NOMO-1 treated with dmso at 0.1 percent for 144 hours (cell line): ENCODE data around the gene SYT8.

Source experiments
- DNase-seq: peaks from one replicate; lab custom pipeline; 2025; ENCODE audit not compliant: unreplicated experiment; lab: John Stamatoyannopoulos, UW

Gene SYT8

DNA sequence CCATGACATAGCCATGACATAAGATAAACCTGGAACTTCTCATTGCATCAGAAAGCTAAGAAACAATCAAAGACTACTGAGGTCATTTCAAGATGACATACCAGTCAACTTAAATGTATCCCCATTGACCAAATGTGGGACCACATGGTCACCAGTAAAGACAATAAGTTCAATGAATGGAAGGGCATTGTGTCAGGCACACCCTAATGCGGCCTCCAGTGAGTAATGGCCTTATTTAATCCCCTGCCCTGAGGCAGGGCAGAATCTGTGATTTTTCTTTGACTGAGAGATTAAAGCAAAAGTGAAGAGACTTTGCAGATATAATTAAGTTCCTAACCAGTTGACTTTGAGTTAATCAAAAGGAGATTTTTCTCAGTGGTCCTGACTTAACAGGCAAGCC, 17.3 kb upstream of the SYT8 start:
- no peak for DNase-seq

DNA sequence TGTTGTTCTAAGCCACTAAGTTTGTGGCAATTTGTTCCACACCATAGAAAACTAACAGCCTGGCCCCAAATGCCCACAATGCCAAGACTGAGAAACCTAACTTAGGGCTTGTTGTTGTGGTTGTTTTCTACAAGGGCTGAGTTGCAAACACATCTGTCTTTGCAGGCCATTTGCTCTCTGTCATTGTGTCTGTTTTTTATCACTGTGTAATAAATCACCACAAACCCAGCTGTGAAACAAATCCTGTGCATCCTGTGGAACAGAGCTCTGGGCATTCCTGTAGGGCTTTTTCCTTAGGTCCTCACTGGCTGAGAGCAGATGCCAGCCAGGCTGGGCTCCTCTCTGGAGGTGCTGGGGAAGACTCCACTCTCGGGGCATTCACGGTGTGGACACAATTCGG, 15.7 kb upstream of the SYT8 start:
- DNase-seq, result no peak

DNA sequence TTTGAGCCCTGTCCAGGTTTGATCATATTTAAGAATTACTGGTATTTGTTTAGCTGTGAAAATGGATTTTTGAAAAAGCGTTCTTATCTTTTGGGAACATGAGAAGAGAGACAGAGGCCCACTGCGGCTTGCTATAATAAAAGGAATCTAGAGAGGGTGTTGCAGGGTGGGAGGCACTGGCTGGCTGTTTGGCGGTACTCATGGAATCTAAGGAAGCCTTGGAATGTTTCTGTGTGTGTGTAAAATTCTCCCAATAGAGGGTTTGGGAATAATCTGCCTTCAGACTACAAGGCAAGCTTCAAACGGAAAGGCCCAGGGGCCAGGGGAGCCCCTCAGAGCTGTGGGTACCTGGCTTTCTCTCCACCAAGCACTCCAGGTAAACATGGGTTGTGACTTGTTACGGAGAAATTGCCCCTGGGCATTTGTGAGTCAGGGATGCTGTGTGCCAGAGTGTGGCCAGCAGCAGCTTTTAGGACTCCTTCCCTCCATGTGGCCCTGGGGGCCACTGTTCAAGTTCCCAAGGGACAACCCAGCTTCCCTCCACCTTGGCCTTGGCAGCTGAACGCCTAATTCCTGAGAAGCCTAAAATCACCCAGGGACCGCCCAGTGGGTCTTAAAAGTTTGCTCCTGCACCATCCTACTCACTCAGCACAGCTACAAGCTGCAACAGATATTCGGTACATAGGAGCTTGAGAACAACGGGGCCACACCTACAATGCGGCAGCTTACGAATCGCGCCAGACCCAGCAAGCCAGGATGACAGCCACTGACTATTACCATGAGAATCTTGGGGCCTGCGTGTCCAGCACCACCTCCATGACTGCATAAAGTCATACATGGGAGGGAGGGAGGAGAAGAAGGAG, 14.1 kb upstream of the SYT8 start:
- DNase-seq, result no peak

DNA sequence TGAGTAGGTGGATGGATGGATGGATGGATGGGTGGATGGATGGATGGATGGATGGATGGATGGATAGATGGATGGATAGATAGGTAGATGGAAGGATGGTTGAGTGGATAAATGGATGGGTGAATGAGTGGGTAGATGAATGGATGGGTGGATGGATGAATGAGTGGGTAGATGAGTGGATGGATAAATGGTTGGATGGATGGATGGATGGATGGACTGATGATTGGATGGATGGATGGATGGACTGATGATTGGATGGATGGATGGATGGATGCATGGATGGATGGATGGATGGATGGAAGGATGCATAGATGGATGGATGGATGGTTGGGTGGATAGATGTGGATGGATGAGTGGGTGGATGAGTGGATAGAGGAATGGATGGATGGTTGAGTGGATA, 13.2 kb upstream of the SYT8 start:
- no peak for DNase-seq

DNA sequence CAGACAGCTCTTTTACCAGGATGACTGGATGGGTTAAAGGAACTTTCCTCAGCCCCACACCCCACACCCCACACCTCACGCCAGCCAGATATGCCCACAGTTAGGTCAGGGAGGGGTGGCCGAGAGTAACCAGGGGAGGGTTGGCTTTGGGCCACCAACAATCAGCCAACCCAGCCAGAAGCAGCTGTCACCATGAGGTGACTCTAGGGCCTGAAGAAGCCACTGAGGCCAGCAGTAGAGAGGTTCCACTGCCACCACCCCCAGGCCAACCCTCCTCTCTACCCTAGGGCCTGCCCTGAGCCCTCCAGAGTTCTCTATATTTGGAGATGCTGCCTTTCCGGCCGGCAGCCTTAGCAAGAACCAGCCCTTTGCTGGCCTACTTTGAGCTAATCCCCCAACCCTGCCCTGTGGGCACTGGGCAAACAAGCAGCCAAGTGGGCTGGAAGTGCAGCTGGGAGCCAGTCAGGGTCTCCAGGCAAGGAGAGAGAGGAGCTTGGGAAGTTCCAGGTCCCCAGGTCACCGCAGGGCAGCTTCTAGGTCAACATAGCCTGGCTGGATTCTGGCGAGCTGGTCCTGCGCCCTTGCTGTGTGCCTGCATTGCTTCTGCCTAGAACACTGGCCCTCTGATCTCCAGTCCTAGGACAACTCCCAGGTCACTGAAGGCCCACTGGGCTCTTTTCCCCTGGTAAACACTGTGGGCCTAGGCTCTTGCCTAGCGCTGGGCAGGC, 12.0 kb upstream of the SYT8 start:
- no peak for DNase-seq

DNA sequence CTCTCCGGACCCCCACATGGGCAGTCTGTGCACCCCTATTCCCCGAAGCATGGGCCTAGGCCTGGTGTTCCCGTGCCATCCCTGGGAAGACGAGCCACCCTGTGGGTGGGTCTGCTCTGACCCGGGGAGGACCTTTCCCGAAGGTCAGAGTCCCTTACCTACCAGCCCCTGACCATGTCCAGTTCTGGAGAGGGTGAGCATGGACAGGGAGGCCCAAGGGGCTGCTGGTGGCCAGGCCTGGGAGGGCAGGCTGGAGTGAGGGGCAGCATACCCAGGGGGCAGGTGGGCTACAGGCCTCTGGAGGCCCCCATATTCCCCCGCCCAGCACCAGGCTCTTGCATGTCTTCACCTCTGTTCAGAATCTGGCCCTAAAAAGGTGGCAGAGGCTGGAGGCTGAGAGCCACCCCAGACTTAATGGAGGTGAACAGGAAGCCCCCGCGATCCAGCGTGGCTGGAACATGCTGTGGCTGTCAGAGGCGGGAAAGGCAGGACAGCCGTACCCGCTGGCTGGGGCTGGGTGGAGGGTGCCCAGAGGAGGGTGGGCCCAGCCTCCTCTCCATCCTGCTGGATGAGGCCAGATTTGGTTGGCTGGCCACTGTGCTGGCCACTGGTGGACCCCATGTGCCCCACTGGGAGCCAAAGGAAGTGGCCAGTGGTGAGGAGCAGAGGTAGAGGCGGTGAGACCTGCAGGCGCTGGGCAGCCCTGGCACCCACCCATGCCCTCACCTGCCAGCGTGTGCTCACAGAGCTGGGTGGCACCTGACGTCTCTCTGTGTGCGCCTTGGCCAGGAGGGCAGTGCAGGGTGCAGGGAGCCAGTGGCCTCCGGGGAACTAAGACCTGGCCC, 11.2 kb upstream of the SYT8 start:
- DNase-seq, result no peak

DNA sequence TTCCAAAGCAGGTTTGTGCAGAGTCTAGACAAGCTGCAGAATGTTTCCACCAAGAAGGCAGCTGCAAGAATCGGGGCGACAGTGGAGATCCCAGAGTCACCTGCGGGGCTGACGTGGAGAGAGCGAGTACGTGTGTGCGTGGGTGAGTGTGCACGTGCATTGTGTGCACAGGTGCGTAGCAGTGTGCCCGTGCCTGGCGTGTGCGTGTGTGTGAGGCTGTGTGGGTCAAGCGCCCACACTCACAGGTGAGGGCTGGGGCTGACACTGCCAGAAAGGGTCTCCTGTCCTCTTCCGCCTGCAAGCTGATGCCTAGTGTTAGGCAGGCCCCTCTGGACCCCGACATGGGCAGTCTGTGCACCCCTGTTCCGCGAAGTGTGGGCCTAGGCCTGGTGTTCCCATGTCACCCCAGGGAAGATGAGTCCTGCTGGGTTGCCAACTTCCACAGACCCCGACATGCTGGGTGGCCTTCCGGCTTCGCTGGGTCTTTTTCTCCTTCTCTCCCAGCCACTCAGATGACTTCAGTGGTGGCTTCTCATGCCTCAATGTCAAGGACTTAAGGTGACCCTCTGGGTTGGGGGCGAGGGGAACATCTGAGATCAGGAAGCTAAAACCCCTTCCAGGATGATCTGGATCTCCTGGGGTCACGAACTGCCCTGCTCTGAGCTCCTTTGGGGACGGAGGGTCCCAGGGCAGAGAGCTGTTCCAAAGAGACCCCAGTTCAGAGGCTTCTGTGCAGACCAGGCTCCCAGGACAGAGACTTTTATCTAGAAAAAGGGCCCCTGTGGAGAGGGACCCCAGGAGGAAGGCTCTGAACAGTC, 10.4 kb upstream of the SYT8 start:
- no peak for DNase-seq

DNA sequence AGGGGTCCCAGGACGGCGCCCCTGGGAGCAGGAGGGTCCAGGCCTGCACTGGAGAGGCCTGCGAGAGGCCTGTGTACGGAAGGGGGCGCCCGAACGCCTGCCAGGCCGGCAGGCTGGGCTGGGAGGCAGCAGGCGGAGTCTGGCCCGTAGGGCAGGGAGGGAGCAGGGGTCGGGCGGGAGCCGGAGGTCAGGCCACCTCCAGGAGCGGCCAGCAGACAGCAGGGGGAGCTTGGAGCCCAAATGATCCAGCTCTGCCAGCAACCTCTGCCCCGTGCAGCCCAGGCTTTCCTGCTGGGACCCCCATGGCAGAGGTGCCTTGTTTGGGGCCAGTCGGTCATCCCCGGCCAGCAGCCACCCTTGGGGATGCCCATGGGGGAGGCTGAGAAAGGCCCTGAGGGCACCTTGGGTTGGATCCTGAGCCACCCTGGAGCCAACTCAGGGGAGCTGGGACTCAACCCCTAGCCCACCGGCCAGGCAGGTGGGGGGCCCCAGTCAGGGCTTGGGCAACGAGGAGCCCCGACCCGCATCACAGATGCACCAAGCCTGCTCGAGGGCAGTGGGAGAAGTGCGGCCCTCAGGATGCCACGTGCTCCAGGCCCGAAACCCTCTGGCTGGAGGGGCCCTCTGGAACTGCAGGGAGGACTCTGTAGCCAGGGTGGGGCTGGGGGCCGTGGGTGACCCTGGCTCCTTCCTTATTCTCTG, 9.6 kb upstream of the SYT8 start:
- peak; percentile 29 for DNase-seq

DNA sequence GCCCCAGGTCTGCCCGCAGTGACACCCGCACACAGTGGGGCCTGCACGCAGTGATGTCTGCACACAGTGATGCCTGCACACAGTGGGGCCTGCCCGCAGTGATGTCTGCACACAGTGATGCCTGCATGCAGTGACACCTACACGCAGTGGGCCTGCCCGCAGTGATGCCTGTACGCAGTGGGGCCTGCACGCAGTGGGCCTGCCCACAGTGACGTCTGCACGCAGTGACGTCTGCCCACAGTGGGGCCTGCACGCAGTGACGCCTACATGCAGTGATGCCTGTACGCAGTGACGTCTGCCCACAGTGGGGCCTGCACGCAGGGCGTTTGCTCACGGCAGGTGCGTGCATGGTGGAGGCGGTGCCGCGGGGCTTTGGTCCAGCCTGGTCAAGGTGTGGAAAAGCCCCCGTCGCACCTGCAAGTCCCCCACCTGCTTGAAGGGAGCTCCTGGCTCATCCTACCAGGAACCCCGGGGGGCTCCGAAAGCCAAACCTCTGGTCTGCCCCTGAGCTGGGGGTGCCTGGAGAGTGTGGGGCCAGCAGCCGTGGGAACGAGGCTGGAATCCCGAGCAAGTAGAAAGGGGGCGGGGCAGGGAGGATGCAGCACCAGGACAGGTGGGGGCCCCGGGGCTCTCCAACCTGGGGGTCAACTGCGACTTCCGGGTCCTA, 8.9 kb upstream of the SYT8 start:
- DNase-seq, result no peak

DNA sequence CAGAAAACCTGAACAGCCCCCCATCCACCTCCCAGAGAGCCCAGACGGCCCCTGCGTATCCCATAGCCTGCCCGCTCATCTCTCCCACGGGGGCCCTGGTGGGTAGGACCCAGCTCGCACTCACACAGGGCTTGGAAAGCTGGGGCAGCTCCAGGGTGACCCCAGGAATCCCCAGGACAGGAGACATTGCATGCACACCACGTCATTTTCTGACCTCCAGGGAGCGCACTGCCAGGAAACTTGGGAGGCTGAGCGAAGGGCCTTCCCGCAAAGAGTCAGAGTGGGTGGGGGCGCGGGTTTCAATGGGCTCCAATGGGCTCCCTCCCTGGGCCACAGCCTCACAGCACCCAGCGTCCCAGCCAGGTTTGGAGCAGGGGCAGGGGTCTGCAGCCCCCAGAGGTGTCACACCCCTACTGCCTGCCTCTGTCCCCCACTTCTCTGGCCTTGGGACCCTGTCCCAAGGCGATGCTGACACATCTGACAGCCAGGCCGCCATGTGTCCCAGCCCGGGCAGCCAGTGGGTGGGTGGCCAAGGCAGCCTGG, 8.2 kb upstream of the SYT8 start:
- no peak for DNase-seq

DNA sequence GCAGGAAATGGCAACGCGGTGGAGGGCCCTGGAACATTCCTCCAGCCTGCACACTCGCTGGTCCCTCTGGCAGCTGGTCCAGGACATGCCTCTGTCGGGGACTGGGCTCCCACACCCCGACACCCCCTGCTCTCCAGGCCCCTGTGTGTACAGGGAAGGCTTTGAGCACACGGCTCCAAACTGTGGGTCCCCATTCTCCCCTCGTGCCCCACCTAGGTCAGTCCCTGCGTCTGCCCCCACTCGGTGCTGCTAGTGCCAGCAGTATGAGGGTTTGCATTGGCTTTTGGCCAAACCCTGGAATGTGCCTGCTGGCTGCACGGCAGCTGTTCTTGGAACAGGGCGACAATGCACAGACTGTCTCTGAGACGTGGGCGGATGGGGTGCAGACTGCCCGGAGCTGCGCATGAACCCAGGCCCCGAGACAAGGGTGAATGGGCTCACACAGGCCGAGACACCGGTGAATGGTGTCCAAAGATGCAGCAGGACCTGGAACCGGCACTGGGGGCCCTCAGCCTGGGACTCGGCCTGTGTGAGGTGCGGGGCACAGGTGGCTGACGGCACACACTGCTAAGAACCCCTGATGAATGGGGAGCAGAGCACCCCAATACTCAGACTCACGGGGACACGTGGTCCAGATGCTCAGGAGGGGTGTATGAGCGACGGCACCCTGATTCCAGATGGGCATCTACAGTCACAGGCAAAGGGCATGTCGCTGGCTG, 7.5 kb upstream of the SYT8 start:
- DNase-seq, result no peak

DNA sequence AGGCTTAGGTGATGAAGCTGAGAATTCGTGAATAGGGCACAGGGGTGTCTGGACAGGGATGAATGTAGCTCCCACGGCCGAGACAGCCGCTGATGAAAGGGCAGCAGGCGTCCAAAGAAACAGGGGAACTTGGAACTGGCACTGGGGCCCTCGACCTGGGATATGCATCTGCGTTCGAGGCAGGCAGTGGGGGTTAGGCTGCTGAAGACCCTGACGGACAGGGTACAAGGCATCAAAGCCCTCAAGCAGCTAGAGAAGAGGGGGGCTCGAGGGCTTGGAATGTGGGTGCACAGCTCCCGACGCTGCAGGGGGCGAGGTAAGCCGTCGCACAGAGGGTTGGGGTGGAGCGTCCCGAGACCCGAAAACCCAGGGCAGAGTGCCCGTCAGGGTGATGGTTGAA, 6.9 kb upstream of the SYT8 start:
- DNase-seq, result no peak

DNA sequence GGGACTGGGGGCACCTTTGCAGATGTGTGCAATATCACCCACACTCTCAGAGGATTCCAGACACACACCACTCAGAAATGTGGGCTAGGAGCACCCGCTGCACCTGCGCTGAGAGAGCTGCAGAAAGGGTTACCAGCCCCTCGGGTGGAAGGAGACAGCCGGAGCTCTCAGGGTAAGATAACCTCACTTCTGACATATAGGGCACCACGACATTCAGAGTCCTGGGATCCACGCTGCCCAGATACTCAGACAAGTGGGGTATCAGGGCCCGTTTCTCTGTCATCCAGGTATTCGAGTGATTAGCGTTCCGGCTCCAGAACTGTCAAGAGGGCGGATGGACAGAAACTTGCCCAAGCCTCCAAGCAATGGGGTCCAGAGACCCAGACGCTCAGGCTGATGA, 6.2 kb upstream of the SYT8 start:
- DNase-seq, result no peak

DNA sequence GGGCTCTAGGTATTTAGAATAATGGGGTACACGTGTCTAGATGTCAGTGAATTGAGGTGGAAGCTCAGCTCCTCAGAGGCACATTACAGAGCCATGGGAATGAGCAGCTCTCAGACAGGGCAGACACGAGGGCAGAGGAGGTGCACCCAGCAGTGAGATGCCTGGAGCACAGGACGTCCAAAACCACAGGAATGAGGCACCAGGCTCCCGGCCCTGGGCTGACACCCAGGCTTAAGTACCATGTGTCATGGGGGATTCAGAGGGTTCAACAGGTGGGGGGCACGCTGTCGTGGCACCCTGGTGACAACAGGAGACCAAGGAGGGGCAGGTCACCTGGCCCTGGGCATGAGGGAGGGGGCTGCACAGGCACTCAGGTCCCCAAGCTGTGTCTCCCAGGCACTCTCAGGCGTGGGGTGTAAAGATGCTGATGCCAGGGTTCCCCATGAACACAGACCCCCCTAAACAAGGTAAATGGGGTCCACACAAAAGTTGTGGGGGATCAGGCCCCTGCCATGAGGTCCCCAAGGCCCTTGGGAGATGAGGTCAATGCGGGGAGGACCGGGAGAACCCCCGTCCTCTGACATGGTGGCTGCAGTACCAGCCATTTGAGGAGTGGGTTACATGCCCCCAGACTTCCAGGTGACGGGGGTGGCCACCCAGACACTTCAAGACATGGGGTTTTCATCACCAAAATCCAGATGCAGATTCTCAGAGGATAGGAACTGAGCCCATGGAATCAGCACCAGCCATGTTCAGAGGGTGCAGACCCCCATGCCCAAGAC, 5.6 kb upstream of the SYT8 start:
- no peak for DNase-seq

DNA sequence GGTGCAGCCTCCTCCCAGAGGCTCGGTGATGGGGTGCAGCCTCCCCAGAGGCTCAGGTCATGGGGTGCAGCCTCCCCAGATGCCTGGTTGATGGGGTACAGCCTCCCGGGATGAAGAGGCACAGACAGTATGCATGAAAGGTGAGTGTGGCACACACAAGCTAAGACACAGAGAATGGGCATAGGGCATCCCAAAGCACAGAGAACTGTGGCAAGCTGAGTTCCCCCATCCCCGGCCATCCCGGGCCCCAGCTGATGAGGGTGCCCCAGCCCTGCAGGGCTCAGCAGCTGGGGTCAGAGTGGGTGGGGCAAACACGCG, 4.8 kb upstream of the SYT8 start:
- DNase-seq, result no peak

DNA sequence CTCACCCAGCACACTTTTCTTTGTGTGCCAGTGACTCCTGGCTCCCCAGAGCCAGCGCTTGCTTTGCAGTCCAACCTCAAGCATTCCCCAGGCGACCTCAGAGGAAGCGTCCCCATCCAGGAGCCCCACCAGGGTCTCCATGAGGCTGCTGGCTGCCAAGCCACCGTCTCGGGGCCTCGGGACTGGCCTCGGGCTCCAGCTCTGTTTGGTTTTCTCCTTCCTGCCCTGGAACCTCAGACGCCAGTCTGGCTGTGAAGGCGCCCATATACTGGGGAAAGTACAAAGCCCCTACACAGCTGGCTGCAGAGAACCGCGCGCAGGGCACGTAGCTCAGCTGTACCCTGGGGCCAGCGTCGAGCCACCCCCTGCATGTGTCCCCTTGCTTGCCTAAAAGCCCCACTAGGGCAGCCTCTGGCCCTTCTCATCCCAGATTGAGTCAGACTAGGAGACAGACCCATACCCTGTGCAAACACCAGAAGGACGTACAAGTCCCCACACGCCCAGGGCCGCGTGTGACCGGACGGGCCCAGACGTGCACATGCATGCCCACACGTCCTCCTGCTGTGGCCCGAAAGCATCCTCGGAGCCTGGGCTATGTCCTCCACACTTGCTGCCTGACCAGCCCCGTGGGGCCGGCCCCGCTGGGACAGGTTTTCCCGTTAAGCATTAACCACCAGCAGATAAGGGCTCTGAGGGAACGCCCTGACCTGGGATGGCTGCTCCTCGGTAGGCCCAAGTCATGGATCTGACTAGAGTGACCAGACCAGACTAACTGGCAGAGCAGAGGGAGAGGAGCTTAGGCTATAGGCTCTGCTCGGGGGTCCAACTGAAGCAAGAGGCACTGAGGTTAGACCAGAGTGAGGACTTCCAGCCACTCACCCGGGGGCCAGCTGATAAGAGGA, 4.2 kb upstream of the SYT8 start:
- DNase-seq, result no peak
